ENCODE data around the gene CES3.
"Not testable (repeated sequence)": the region's sequence is repeated elsewhere in the genome, so short reads cannot be mapped to it uniquely, and the experiment has no call there.

CES3 gene

GRCh38 chr16:66949472-66949871 lies 11.6 kb upstream of the CES3 start:
- Histone ChIP-seq H3K27me3 (ENCODE audit: control insufficient read depth, insufficient read depth, low read length) (no peaks in the 10 kb centered on the region), H3K9me3 (ENCODE audit: control insufficient read depth, low read depth, low read length) (no peaks in the 10 kb centered on the region), H3K4me3 (ENCODE audit: low read length) (no peak overlapping the region), H3K27ac (ENCODE audit: low read length) (no peak overlapping the region), H3K36me3 (ENCODE audit: control insufficient read depth, low read depth, low read length) (no peaks in the 10 kb centered on the region), H3K4me1 (ENCODE audit: control insufficient read depth, low read depth, low read length) (no peaks in the 10 kb centered on the region), H3K9ac (ENCODE audit: low read length) (no peak overlapping the region)

GRCh38 chr16:66950437-66950836 lies 10.6 kb upstream of the CES3 start:
- H3K9me3 ChIP-seq (ENCODE audit: control insufficient read depth, low read depth, low read length) = no peaks in the 10 kb centered on the region
- H3K36me3 ChIP-seq (ENCODE audit: control insufficient read depth, low read depth, low read length) = no peaks in the 10 kb centered on the region
- no peaks in the 10 kb centered on the region for H3K4me1 ChIP-seq (ENCODE audit: control insufficient read depth, low read depth, low read length)
- no peak overlapping the region for H3K4me3 ChIP-seq (ENCODE audit: low read length)
- H3K9ac ChIP-seq (ENCODE audit: low read length) = no peak overlapping the region
- H3K27ac ChIP-seq (ENCODE audit: low read length) = no peak overlapping the region
- H3K27me3 ChIP-seq (ENCODE audit: control insufficient read depth, insufficient read depth, low read length) = no peaks in the 10 kb centered on the region

GRCh38 chr16:66950971-66951790 lies 9.9 kb upstream of the CES3 start:
- Histone ChIP-seq H3K4me1 (ENCODE audit: control insufficient read depth, low read depth, low read length) (no peaks in the 10 kb centered on the region), H3K27ac (ENCODE audit: low read length) (no peak overlapping the region), H3K9ac (ENCODE audit: low read length) (no peak overlapping the region), H3K9me3 (ENCODE audit: control insufficient read depth, low read depth, low read length) (no peaks in the 10 kb centered on the region), H3K4me3 (ENCODE audit: low read length) (no peak overlapping the region), H3K36me3 (ENCODE audit: control insufficient read depth, low read depth, low read length) (no peaks in the 10 kb centered on the region), H3K27me3 (ENCODE audit: control insufficient read depth, insufficient read depth, low read length) (no peaks in the 10 kb centered on the region)

- Histone ChIP-seq H3K27me3 (ENCODE audit: control insufficient read depth, insufficient read depth, low read length) (no peaks in the 10 kb centered on the region), H3K9ac (ENCODE audit: low read length) (no peak overlapping the region), H3K9me3 (ENCODE audit: control insufficient read depth, low read depth, low read length) (no peaks in the 10 kb centered on the region), H3K27ac (ENCODE audit: low read length) (no peak overlapping the region), H3K4me3 (ENCODE audit: low read length) (no peak overlapping the region), H3K4me1 (ENCODE audit: control insufficient read depth, low read depth, low read length) (no peaks in the 10 kb centered on the region), H3K36me3 (ENCODE audit: control insufficient read depth, low read depth, low read length) (no peaks in the 10 kb centered on the region)
These were observed 8.5 kb upstream of the CES3 start for GRCh38 chr16:66952430-66953110.

GRCh38 chr16:66953462-66954096 lies 7.5 kb upstream of the CES3 start:
- H3K27me3 ChIP-seq (ENCODE audit: control insufficient read depth, insufficient read depth, low read length) = no peaks in the 10 kb centered on the region
- no peaks in the 10 kb centered on the region for H3K4me1 ChIP-seq (ENCODE audit: control insufficient read depth, low read depth, low read length)
- no peak overlapping the region for H3K9ac ChIP-seq (ENCODE audit: low read length)
- no peak overlapping the region for H3K27ac ChIP-seq (ENCODE audit: low read length)
- no peaks in the 10 kb centered on the region for H3K9me3 ChIP-seq (ENCODE audit: control insufficient read depth, low read depth, low read length)
- H3K4me3 ChIP-seq (ENCODE audit: low read length) = no peak overlapping the region
- no peaks in the 10 kb centered on the region for H3K36me3 ChIP-seq (ENCODE audit: control insufficient read depth, low read depth, low read length)

GRCh38 chr16:66954097-66954659 lies 6.9 kb upstream of the CES3 start:
- Histone ChIP-seq H3K27ac (ENCODE audit: low read length) (no peak overlapping the region), H3K9me3 (ENCODE audit: control insufficient read depth, low read depth, low read length) (no peaks in the 10 kb centered on the region), H3K4me3 (ENCODE audit: low read length) (no peak overlapping the region), H3K27me3 (ENCODE audit: control insufficient read depth, insufficient read depth, low read length) (no peaks in the 10 kb centered on the region), H3K9ac (ENCODE audit: low read length) (no peak overlapping the region), H3K4me1 (ENCODE audit: control insufficient read depth, low read depth, low read length) (no peaks in the 10 kb centered on the region), H3K36me3 (ENCODE audit: control insufficient read depth, low read depth, low read length) (no peaks in the 10 kb centered on the region)

- not testable (repeated sequence) for H3K27ac ChIP-seq (ENCODE audit: low read length); H3K9ac ChIP-seq (ENCODE audit: low read length); H3K27me3 ChIP-seq (ENCODE audit: control insufficient read depth, insufficient read depth, low read length); H3K9me3 ChIP-seq (ENCODE audit: control insufficient read depth, low read depth, low read length); H3K36me3 ChIP-seq (ENCODE audit: control insufficient read depth, low read depth, low read length); H3K4me1 ChIP-seq (ENCODE audit: control insufficient read depth, low read depth, low read length); H3K4me3 ChIP-seq (ENCODE audit: low read length)
These were observed 5.5 kb upstream of the CES3 start for GRCh38 chr16:66955363-66956153.

GRCh38 chr16:66956154-66956457 lies 5.0 kb upstream of the CES3 start:
- H3K4me1 ChIP-seq (ENCODE audit: control insufficient read depth, low read depth, low read length); H3K9ac ChIP-seq (ENCODE audit: low read length); H3K27ac ChIP-seq (ENCODE audit: low read length); H3K36me3 ChIP-seq (ENCODE audit: control insufficient read depth, low read depth, low read length); H3K4me3 ChIP-seq (ENCODE audit: low read length); H3K9me3 ChIP-seq (ENCODE audit: control insufficient read depth, low read depth, low read length); H3K27me3 ChIP-seq (ENCODE audit: control insufficient read depth, insufficient read depth, low read length): not testable (repeated sequence)

- H3K27ac ChIP-seq (ENCODE audit: low read length) = no peak overlapping the region
- H3K9ac ChIP-seq (ENCODE audit: low read length) = no peak overlapping the region
- no peak overlapping the region for H3K4me3 ChIP-seq (ENCODE audit: low read length)
- H3K4me1 ChIP-seq (ENCODE audit: control insufficient read depth, low read depth, low read length) = no peaks in the 10 kb centered on the region
- H3K27me3 ChIP-seq (ENCODE audit: control insufficient read depth, insufficient read depth, low read length) = no peaks in the 10 kb centered on the region
- H3K36me3 ChIP-seq (ENCODE audit: control insufficient read depth, low read depth, low read length) = no peaks in the 10 kb centered on the region
- H3K9me3 ChIP-seq (ENCODE audit: control insufficient read depth, low read depth, low read length) = no peaks in the 10 kb centered on the region
These were observed 2.0 kb upstream of the CES3 start for GRCh38 chr16:66958857-66959703.

GRCh38 chr16:66959704-66960161 lies 1.3 kb upstream of the CES3 start:
- H3K4me1 ChIP-seq (ENCODE audit: control insufficient read depth, low read depth, low read length) = no peaks in the 10 kb centered on the region
- H3K36me3 ChIP-seq (ENCODE audit: control insufficient read depth, low read depth, low read length) = no peaks in the 10 kb centered on the region
- no peak overlapping the region for H3K4me3 ChIP-seq (ENCODE audit: low read length)
- H3K27me3 ChIP-seq (ENCODE audit: control insufficient read depth, insufficient read depth, low read length) = no peaks in the 10 kb centered on the region
- no peaks in the 10 kb centered on the region for H3K9me3 ChIP-seq (ENCODE audit: control insufficient read depth, low read depth, low read length)
- H3K9ac ChIP-seq (ENCODE audit: low read length) = no peak overlapping the region
- no peak overlapping the region for H3K27ac ChIP-seq (ENCODE audit: low read length)
